Measurements from ENCODE around the gene PLEKHM3.

PLEKHM3 gene

GRCh38 chr2:208047840-208048239 lies 22.5 kb upstream of the PLEKHM3 start:
- no peak overlapping the region for H3K4me2 ChIP-seq (ENCODE audit: low read length)

GRCh38 chr2:208046686-208047085 lies 21.4 kb upstream of the PLEKHM3 start:
- TF ChIP-seq, protein P1, sequence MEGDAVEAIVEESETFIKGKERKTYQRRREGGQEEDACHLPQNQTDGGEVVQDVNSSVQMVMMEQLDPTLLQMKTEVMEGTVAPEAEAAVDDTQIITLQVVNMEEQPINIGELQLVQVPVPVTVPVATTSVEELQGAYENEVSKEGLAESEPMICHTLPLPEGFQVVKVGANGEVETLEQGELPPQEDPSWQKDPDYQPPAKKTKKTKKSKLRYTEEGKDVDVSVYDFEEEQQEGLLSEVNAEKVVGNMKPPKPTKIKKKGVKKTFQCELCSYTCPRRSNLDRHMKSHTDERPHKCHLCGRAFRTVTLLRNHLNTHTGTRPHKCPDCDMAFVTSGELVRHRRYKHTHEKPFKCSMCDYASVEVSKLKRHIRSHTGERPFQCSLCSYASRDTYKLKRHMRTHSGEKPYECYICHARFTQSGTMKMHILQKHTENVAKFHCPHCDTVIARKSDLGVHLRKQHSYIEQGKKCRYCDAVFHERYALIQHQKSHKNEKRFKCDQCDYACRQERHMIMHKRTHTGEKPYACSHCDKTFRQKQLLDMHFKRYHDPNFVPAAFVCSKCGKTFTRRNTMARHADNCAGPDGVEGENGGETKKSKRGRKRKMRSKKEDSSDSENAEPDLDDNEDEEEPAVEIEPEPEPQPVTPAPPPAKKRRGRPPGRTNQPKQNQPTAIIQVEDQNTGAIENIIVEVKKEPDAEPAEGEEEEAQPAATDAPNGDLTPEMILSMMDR (IDR thresholded peaks at IDR 0.05; ENCODE audit: low read depth, low read length): no peak
- TF ChIP-seq EZH2phosphoT487 (IDR thresholded peaks at IDR 0.05; ENCODE audit: low read depth): no peak
- Histone ChIP-seq H3K4me3 (ENCODE audit: low read length) (no peak overlapping the region), H3K9me3 (ENCODE audit: insufficient read depth, low read length) (no peaks in the 10 kb centered on the region), H4K20me1 (ENCODE audit: insufficient read depth, low read length) (no peaks in the 10 kb centered on the region), H3K4me1 (ENCODE audit: low read length) (no peaks in the 10 kb centered on the region), H3K9ac (ENCODE audit: low read length) (no peak overlapping the region), H3K27ac (ENCODE audit: low read length) (no peak overlapping the region), H3K36me3 (replicated peaks; ENCODE audit: low read depth, low read length) (no peaks in the 10 kb centered on the region), H3K79me2 (ENCODE audit: low read length) (no peaks in the 10 kb centered on the region), H3K4me2 (ENCODE audit: low read length) (no peak overlapping the region), H3K27me3 (ENCODE audit: low read depth, low read length) (no peaks in the 10 kb centered on the region), H2AFZ (ENCODE audit: low read depth, low read length) (no peak overlapping the region)

More at GRCh38 chr2:208047840-208048239, 22.5 kb upstream of the PLEKHM3 start:
- H3K9ac ChIP-seq (ENCODE audit: low read length): no peak overlapping the region
- H3K36me3 ChIP-seq (replicated peaks; ENCODE audit: low read depth, low read length): no peaks in the 10 kb centered on the region
- no peak overlapping the region for H3K27ac ChIP-seq (ENCODE audit: low read length)
- H3K79me2 ChIP-seq (ENCODE audit: low read length): no peaks in the 10 kb centered on the region
- no peak overlapping the region for H2AFZ ChIP-seq (ENCODE audit: low read depth, low read length)
- no peaks in the 10 kb centered on the region for H3K4me1 ChIP-seq (ENCODE audit: low read length)
- no peaks in the 10 kb centered on the region for H3K27me3 ChIP-seq (ENCODE audit: low read depth, low read length)
- no peaks in the 10 kb centered on the region for H4K20me1 ChIP-seq (ENCODE audit: insufficient read depth, low read length)
- no peaks in the 10 kb centered on the region for H3K9me3 ChIP-seq (ENCODE audit: insufficient read depth, low read length)
- H3K4me3 ChIP-seq (ENCODE audit: low read length): no peak overlapping the region
- TF ChIP-seq, protein P1 (IDR thresholded peaks at IDR 0.05; ENCODE audit: low read depth, low read length): no peak
- no peak for TF ChIP-seq EZH2phosphoT487 (IDR thresholded peaks at IDR 0.05; ENCODE audit: low read depth)

- no peak overlapping the region for H3K27ac ChIP-seq (ENCODE audit: low read length)
- no peak overlapping the region for H2AFZ ChIP-seq (ENCODE audit: low read depth, low read length)
- TF ChIP-seq, protein P1 (IDR thresholded peaks at IDR 0.05; ENCODE audit: low read depth, low read length): no peak
- no peak for TF ChIP-seq EZH2phosphoT487 (IDR thresholded peaks at IDR 0.05; ENCODE audit: low read depth)
- H3K79me2 ChIP-seq (ENCODE audit: low read length): no peaks in the 10 kb centered on the region
- H3K4me2 ChIP-seq (ENCODE audit: low read length): no peak overlapping the region
- no peaks in the 10 kb centered on the region for H3K9me3 ChIP-seq (ENCODE audit: insufficient read depth, low read length)
- H4K20me1 ChIP-seq (ENCODE audit: insufficient read depth, low read length): no peaks in the 10 kb centered on the region
- no peak overlapping the region for H3K9ac ChIP-seq (ENCODE audit: low read length)
- H3K27me3 ChIP-seq (ENCODE audit: low read depth, low read length): no peaks in the 10 kb centered on the region
- peaks cover 10% of the 10 kb centered on the region for H3K4me1 ChIP-seq (ENCODE audit: low read length)
- no peak overlapping the region for H3K4me3 ChIP-seq (ENCODE audit: low read length)
- H3K36me3 ChIP-seq (replicated peaks; ENCODE audit: low read depth, low read length): no peaks in the 10 kb centered on the region
Observed at GRCh38 chr2:208042450-208042849, 17.1 kb upstream of the PLEKHM3 start.

DNA sequence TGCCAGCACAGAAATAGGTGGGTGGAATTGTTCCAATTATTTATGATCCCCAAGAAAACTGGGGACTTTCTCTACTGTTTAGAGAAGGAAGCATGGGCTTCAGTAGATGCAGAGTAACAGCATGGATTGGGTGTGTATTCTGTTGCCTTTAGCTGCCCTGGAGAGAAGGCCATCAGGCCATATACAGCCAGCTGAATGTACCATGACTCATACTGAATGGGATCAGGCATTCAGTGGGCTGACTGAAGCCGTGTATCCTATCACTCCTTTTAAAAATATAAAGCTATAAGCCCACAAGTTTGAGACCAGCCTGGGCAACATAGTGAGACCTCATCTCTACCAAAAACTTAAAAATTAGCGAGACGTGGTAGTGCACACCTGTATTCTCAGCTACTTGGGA lies 16.7 kb upstream of the PLEKHM3 start:
- Histone ChIP-seq H3K36me3 (replicated peaks; ENCODE audit: low read depth, low read length) (no peaks in the 10 kb centered on the region), H3K9ac (ENCODE audit: low read length) (no peak overlapping the region), H3K27me3 (ENCODE audit: low read depth, low read length) (no peaks in the 10 kb centered on the region), H3K27ac (ENCODE audit: low read length) (no peak overlapping the region), H4K20me1 (ENCODE audit: insufficient read depth, low read length) (no peaks in the 10 kb centered on the region), H3K79me2 (ENCODE audit: low read length) (no peaks in the 10 kb centered on the region), H3K9me3 (ENCODE audit: insufficient read depth, low read length) (no peaks in the 10 kb centered on the region), H3K4me3 (ENCODE audit: low read length) (no peak overlapping the region), H3K4me2 (ENCODE audit: low read length) (no peak overlapping the region), H3K4me1 (ENCODE audit: low read length) (peaks cover 10% of the 10 kb centered on the region), H2AFZ (ENCODE audit: low read depth, low read length) (no peak overlapping the region)
- TF ChIP-seq, protein P1 (IDR thresholded peaks at IDR 0.05; ENCODE audit: low read depth, low read length): no peak
- TF ChIP-seq EZH2phosphoT487 (IDR thresholded peaks at IDR 0.05; ENCODE audit: low read depth): no peak

All from OCI-LY3 (cell line).